GM23338 (cell line): Measurements from ENCODE around the gene RHBDD1. TPM values are rescaled to one million over a fixed set of nuclear protein-coding genes. Genes with fewer than 3 reads are reported as not detected.
A peak's percentile ranks its signal among the peaks of the same experiment; 100 is the strongest.

Experiments used
- ATAC-seq: fragments of 200-7000 bp; cut with Tn5 transposase; 3 replicates; pipeline ENCODE4 v1.9.1; 2020
- DNase-seq: peaks from one replicate; pipeline ENCODE4 v3.0.0-alpha.2; 2015; ENCODE audit warnings: low spot score
- H2AFZ ChIP-seq: fragments of 200-600 bp; sonication (generic); 2 replicates; pipeline ENCODE4 v1.8.0; 2016; ENCODE audit warnings: antibody characterized with exemption, mild to moderate bottlenecking, moderate library complexity
- H3F3A ChIP-seq: fragments of 200-600 bp; sonication (generic); replicated peaks from 2 replicates; pipeline ENCODE4 v1.8.0; 2017; ENCODE audit warnings: antibody characterized with exemption, mixed run types, low read depth
- H3K27ac ChIP-seq: fragments of 200-600 bp; sonication (generic); 2 replicates; pipeline ENCODE4 v1.6.1; 2016; ENCODE audit warnings: low read depth
- H3K27me3 ChIP-seq: fragments of 200-600 bp; sonication (generic); 2 replicates; pipeline ENCODE4 v1.8.0; 2016; ENCODE audit warnings: mild to moderate bottlenecking, mixed run types, moderate library complexity; ENCODE audit not compliant: insufficient read depth
- H3K36me3 ChIP-seq: fragments of 200-600 bp; sonication (generic); 2 replicates; pipeline ENCODE4 v1.8.0; 2016; ENCODE audit warnings: mild to moderate bottlenecking; ENCODE audit not compliant: insufficient read depth
- H3K4me1 ChIP-seq: fragments of 200-600 bp; sonication (generic); 2 replicates; pipeline ENCODE4 v1.8.0; 2016; ENCODE audit warnings: mild to moderate bottlenecking, moderate library complexity; ENCODE audit not compliant: insufficient read depth
- H3K4me2 ChIP-seq: fragments of 200-600 bp; sonication (generic); 2 replicates; pipeline ENCODE4 v1.7.1; 2017; ENCODE audit warnings: mixed run types
- H3K4me3 ChIP-seq: fragments of 200-600 bp; sonication (generic); 2 replicates; pipeline ENCODE4 v1.6.1; 2016; ENCODE audit warnings: mixed run types
- H3K79me2 ChIP-seq: fragments of 200-600 bp; sonication (generic); replicated peaks from 2 replicates; pipeline ENCODE4 v1.8.0; 2017; ENCODE audit warnings: mild to moderate bottlenecking; ENCODE audit not compliant: insufficient read depth
- H3K9me2 ChIP-seq: fragments of 200-600 bp; sonication (generic); 2 replicates; pipeline ENCODE4 v1.8.0; 2017; ENCODE audit not compliant: insufficient read depth
- H4K20me1 ChIP-seq: fragments of 200-600 bp; sonication (generic); replicated peaks from 2 replicates; pipeline ENCODE4 v1.8.0; 2017; ENCODE audit warnings: mild to moderate bottlenecking; ENCODE audit not compliant: insufficient read depth
- H3K27ac Mint-ChIP-seq: 2 replicates; pipeline ENCODE4 v1.8.0; 2020; ENCODE audit warnings: inconsistent platforms, mild to moderate bottlenecking, moderate library complexity, mixed read lengths
- H3K27me3 Mint-ChIP-seq: 3 replicates; pipeline ENCODE4 v1.8.0; 2022; ENCODE audit warnings: low read depth, mild to moderate bottlenecking, moderate library complexity, mixed read lengths, inconsistent platforms; ENCODE audit not compliant: insufficient read depth, poor library complexity
- H3K36me3 Mint-ChIP-seq: 3 replicates; pipeline ENCODE4 v1.8.0; 2021; ENCODE audit warnings: low read depth, mild to moderate bottlenecking, inconsistent platforms, moderate library complexity, mixed read lengths
- H3K4me1 Mint-ChIP-seq: 3 replicates; pipeline ENCODE4 v1.8.0; 2020; ENCODE audit warnings: mild to moderate bottlenecking, inconsistent platforms, mixed read lengths
- H3K4me3 Mint-ChIP-seq: 3 replicates; pipeline ENCODE4 v1.8.0; 2021; ENCODE audit warnings: moderate library complexity, mild to moderate bottlenecking, inconsistent platforms, mixed read lengths
- H3K9me3 Mint-ChIP-seq: 3 replicates; pipeline ENCODE4 v1.8.0; 2020; ENCODE audit warnings: moderate library complexity, mild to moderate bottlenecking, inconsistent platforms, mixed read lengths
- CREB1 ChIP-seq: fragments of 250-450 bp; sonication (Bioruptor Pico); IDR thresholded peaks from 2 replicates; pipeline ENCODE4 v1.5.0; 2020; ENCODE audit warnings: low read depth, mild to moderate bottlenecking, moderate library complexity
- CTCF ChIP-seq, 2 experiments: fragments of 200-600 bp in 1 of 2; sonication (generic) in 1 of 2; conservative IDR thresholded peaks; 2 replicates each; pipeline versions ENCODE4 v1.5.1 to v1.6.1; 2016 to 2017; ENCODE audit warnings: antibody characterized with exemption in 2 of 2, low read depth in 2 of 2, mild to moderate bottlenecking in 2 of 2, moderate library complexity in 1 of 2
- ETS1 ChIP-seq: IDR thresholded peaks from 2 replicates; pipeline ENCODE4 v1.6.1; 2016; ENCODE audit warnings: antibody characterized with exemption
- EZH2phosphoT487 ChIP-seq: fragments of 200-600 bp; sonication (generic); IDR thresholded peaks from one replicate; pipeline ENCODE4 v1.8.1; 2018; ENCODE audit warnings: antibody characterized with exemption; ENCODE audit not compliant: unreplicated experiment
- NANOG ChIP-seq: IDR thresholded peaks from 2 replicates; pipeline ENCODE4 v1.6.1; 2016; ENCODE audit warnings: antibody characterized with exemption, borderline replicate concordance
- POLR2AphosphoS5 ChIP-seq: IDR thresholded peaks from 2 replicates; pipeline ENCODE4 v1.6.1; 2016; ENCODE audit warnings: antibody characterized with exemption, low read depth
- REST ChIP-seq: IDR thresholded peaks from one replicate; pipeline ENCODE4 v1.6.1; 2018; ENCODE audit warnings: antibody characterized with exemption; ENCODE audit not compliant: unreplicated experiment
- ZNF114 ChIP-seq: fragments of 250-450 bp; sonication (Bioruptor Pico); IDR thresholded peaks from 2 replicates; pipeline ENCODE4 v1.5.0; 2020; ENCODE audit warnings: mild to moderate bottlenecking, moderate library complexity
- ZNF331 ChIP-seq: fragments of 250-450 bp; sonication (Bioruptor Pico); IDR thresholded peaks from 2 replicates; pipeline ENCODE4 v1.5.0; 2020; ENCODE audit warnings: low read depth, mild to moderate bottlenecking, moderate library complexity
- ZNF462 ChIP-seq: fragments of 250-450 bp; sonication (Bioruptor Pico); IDR thresholded peaks from 2 replicates; pipeline ENCODE4 v1.5.0; 2020; ENCODE audit warnings: mild to moderate bottlenecking, moderate library complexity
- polyA plus RNA-seq: library from polyadenylated mRNA; unstranded; fragments of >200 nt; fragmentation: Nextera tagmentation; extraction: Ambion mirVana; gene quantifications from 2 replicates; pipeline ENCODE4 v1.2.1, GENCODE V29; 2016
- total RNA-seq: library from RNA; depleted of rRNA; stranded (reverse); fragments of >200 nt; shearing (Covaris generic); gene quantifications from 2 replicates; pipeline ENCODE4 v1.2.3, GENCODE V29; 2014

Gene RHBDD1
- total and polyA plus RNA-seq, 2 experiments from 2014 or later: 7.3 to 13.0 TPM

GRCh38 chr2:226796012-226796839 lies 39.6 kb upstream of the RHBDD1 start:
- TF ChIP-seq CTCF (conservative IDR thresholded peaks at IDR 0.05; ENCODE audit: low read depth in 2 of 2) (no peak), EZH2phosphoT487 (no peak), CREB1 (CRISPR knock-in tag) (no peak), ZNF462 (CRISPR knock-in tag) (no peak), POLR2AphosphoS5 (no peak), ETS1 (no peak), REST (no peak), ZNF114 (CRISPR knock-in tag) (no peak), ZNF331 (CRISPR knock-in tag) (no peak), NANOG (no peak)
- H3K36me3 Mint-ChIP-seq: peaks cover 41% of the 10 kb centered on the region
- Histone ChIP-seq H3K27ac (no peak overlapping the region), H3K4me3 (no peak overlapping the region), H3K36me3 (no peaks in the 10 kb centered on the region), H3K4me2 (peak overlapping the region; percentile 84; the same call in 1 of the 2 replicates), H3K79me2 (peaks cover 58% of the 10 kb centered on the region), H3F3A (peaks cover 5% of the 10 kb centered on the region; the same call in 1 of the 2 replicates), H3K9me2 (no peaks in the 10 kb centered on the region), H4K20me1 (0 out of 2 replicates have a peak, but pooled peaks cover 4% of the 10 kb centered on the region), H3K27me3 (no peaks in the 10 kb centered on the region), H2AFZ (no peak overlapping the region), H3K4me1 (peaks cover 41% of the 10 kb centered on the region)
- no peak overlapping the region for H3K27ac Mint-ChIP-seq
- DNase-seq (no peak), ATAC-seq (no peak)
- H3K4me3 Mint-ChIP-seq: no peak overlapping the region; the same call in 2 of the 3 replicates
- peaks cover 17% of the 10 kb centered on the region for H3K27me3 Mint-ChIP-seq
- H3K9me3 Mint-ChIP-seq: peaks cover 20% of the 10 kb centered on the region; the same call in 2 of the 3 replicates
- peaks cover 45% of the 10 kb centered on the region for H3K4me1 Mint-ChIP-seq
